GM12878 (cell line): ENCODE results near the gene TTC23. TPM values are rescaled to one million over a fixed set of nuclear protein-coding genes. Genes with fewer than 3 reads are reported as not detected.
A peak's percentile ranks its signal among the peaks of the same experiment; 100 is the strongest.

Source experiments
- BRCA1 ChIP-seq: IDR thresholded peaks from 2 replicates; pipeline ENCODE4 v1.6.1; 2011; ENCODE audit warnings: low read depth, low read length, improper control_type of control experiment
- ELK1 ChIP-seq: IDR thresholded peaks from 2 replicates; pipeline ENCODE4 v1.6.1; 2012; ENCODE audit warnings: low read depth, low read length, improper control_type of control experiment
- GATAD2B ChIP-seq: fragments of 450-650 bp; conservative IDR thresholded peaks from 2 replicates; pipeline ENCODE4 v1.6.1; 2017; ENCODE audit warnings: low read depth, mild to moderate bottlenecking, moderate library complexity
- HDAC6 ChIP-seq: fragments of 200-600 bp; sonication (generic); IDR thresholded peaks from one replicate; pipeline ENCODE4 v1.8.0; 2017; ENCODE audit warnings: antibody characterized with exemption; ENCODE audit not compliant: unreplicated experiment
- IKZF1 ChIP-seq: fragments of 450-650 bp; conservative IDR thresholded peaks from 2 replicates; pipeline ENCODE4 v1.6.1; 2017; ENCODE audit warnings: antibody characterized with exemption, mild to moderate bottlenecking
- MEF2B ChIP-seq: fragments of 450-650 bp; IDR thresholded peaks from 2 replicates; pipeline ENCODE4 v1.6.1; 2018; ENCODE audit warnings: mild to moderate bottlenecking, moderate library complexity; ENCODE audit not compliant: partially characterized antibody, poor library complexity, severe bottlenecking
- NFXL1 ChIP-seq: fragments of 450-650 bp; IDR thresholded peaks from 2 replicates; pipeline ENCODE4 v1.6.1; 2017; ENCODE audit warnings: antibody characterized with exemption, mild to moderate bottlenecking, borderline replicate concordance
- POLR2A ChIP-seq: IDR thresholded peaks from 2 replicates; pipeline ENCODE4 v1.6.1; 2011; ENCODE audit warnings: low read depth, mild to moderate bottlenecking, low read length
- POU2F2 ChIP-seq: IDR thresholded peaks from 3 replicates; pipeline ENCODE4 v1.6.1; 2011; ENCODE audit warnings: low read depth, mild to moderate bottlenecking, low read length, borderline replicate concordance
- RBBP5 ChIP-seq: fragments of 200-600 bp; sonication (generic); conservative IDR thresholded peaks from 2 replicates; pipeline ENCODE4 v1.6.1; 2016
- SMARCA5 ChIP-seq: fragments of 450-650 bp; IDR thresholded peaks from 2 replicates; pipeline ENCODE4 v1.6.1; 2017; ENCODE audit warnings: mild to moderate bottlenecking
- SMC3 ChIP-seq: IDR thresholded peaks from 2 replicates; pipeline ENCODE4 v1.6.1; 2011; ENCODE audit warnings: low read length, improper control_type of control experiment, borderline replicate concordance
- SP1 ChIP-seq: IDR thresholded peaks from one replicate; pipeline ENCODE4 v1.6.1; 2011; ENCODE audit warnings: low read depth, low read length
- SRF ChIP-seq, 2 experiments: IDR thresholded peaks; 2 replicates each; pipeline ENCODE4 v1.6.1; 2011; ENCODE audit warnings: low read depth in 2 of 2, low read length in 2 of 2, mild to moderate bottlenecking in 1 of 2, moderate library complexity in 1 of 2
- TAF1 ChIP-seq: IDR thresholded peaks from 2 replicates; pipeline ENCODE4 v1.6.1; 2011; ENCODE audit warnings: mild to moderate bottlenecking, low read depth, low read length, borderline replicate concordance
- TBL1XR1 ChIP-seq: IDR thresholded peaks from 2 replicates; pipeline ENCODE4 v1.6.1; 2012; ENCODE audit warnings: low read depth, low read length, improper control_type of control experiment
- TCF12 ChIP-seq: IDR thresholded peaks from 2 replicates; pipeline ENCODE4 v1.6.1; 2011; ENCODE audit warnings: low read depth, mild to moderate bottlenecking, low read length
- YBX1 ChIP-seq: fragments of 450-650 bp; IDR thresholded peaks from 2 replicates; pipeline ENCODE4 v1.6.1; 2016; ENCODE audit warnings: antibody characterized with exemption
- ZNF24 ChIP-seq: fragments of 450-650 bp; IDR thresholded peaks from 2 replicates; pipeline ENCODE4 v1.6.1; 2017; ENCODE audit warnings: antibody characterized with exemption, mild to moderate bottlenecking
- polyA plus RNA-seq, 11 experiments: library from polyadenylated mRNA; depleted of rRNA in 4 of 11; unstranded in 6 of 11; stranded (reverse) in 5 of 11; fragments of >200 nt; fragmentation: Nextera tagmentation in 4 of 11; fragmentation: Illumina TruSeq in 1 of 11; extraction: Ambion mirVana in 4 of 11; extraction: Trizol in 1 of 11; gene quantifications; 1 replicate in 1 of 11; 2 replicates in 10 of 11; pipeline versions ENCODE4 v1.2.1 to v1.2.3, GENCODE V29; 2011 to 2016; ENCODE audit warnings: inconsistent platforms in 2 of 11, missing spikeins in 2 of 11, low read depth in 1 of 11
- total RNA-seq, 4 experiments: library from RNA; depleted of rRNA in 3 of 4; stranded (reverse); fragments of >200 nt in 3 of 4; fragmentation: Illumina TruSeq in 1 of 4; extraction: Trizol in 1 of 4; gene quantifications; 2 replicates each; pipeline versions ENCODE4 v1.2.1 to v1.2.3, GENCODE V29; 2013 to 2021
- TF ChIP-seq, protein P1 (sequence below): IDR thresholded peaks from 2 replicates; pipeline ENCODE4 v1.6.1; 2012; ENCODE audit warnings: improper control_type of control experiment, low read depth, low read length; ENCODE audit not compliant: insufficient replicate concordance
- TF ChIP-seq, protein P2 (sequence below): fragments of 450-650 bp; IDR thresholded peaks from 2 replicates; pipeline ENCODE4 v1.6.1; 2017; ENCODE audit warnings: antibody characterized with exemption, mild to moderate bottlenecking, moderate library complexity

The TTC23 gene
- total and polyA plus RNA-seq, 10 of the 15 experiments (the other 5 are each of a cell fraction or from before 2014, with no cell fraction given): 1.2 to 9.0 (median 6.5) TPM

DNA sequence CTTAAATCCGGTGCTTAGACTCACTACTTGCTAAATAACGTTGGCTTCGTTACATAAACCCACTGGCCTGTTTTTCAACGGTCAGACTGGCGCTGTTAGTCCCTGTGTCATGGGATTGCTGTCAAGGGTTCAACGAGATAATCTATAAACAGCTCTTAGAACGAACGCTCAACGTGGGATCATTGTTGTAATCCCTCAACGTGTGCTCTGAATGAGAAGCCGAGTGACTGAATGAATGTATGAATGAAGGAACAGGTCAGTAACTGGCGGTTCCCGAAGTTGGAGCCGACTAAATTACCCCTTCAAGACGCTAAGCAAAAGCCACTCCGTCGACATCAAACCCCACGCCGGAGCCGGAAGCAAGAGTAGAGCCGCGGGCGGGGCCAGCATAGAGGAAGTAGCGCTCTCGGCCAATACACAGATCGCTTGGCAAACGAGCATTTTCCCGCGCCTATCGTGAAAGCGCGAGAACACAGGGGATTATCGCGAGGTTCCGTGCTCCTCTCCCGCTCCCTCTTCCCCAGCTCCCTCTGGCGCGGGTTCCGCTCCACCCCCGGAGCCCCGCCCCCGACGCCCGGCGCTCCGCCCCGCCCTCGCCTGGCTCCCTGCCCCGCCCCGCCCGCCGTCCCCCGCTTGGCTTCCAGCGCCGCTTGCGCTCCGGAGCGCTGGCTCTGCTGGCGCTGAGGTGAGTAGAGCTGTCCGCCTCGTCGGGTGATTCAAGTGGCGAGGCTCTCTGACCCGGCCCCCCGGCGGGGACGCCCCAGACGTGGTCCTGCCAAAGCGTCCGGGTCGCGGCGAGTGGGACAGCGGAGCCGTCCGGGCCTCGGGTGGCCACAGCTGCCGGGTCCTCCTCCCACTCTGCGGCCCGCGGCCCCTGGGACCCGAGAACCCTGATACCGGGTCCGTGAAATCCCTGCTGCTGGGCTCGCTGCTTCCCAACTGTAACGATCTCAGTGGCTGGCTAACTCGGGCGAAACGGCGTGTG is 1.8 kb upstream of the TTC23 start, which contains the start of gene LRRC28 (continued):
- TF ChIP-seq, protein P1, sequence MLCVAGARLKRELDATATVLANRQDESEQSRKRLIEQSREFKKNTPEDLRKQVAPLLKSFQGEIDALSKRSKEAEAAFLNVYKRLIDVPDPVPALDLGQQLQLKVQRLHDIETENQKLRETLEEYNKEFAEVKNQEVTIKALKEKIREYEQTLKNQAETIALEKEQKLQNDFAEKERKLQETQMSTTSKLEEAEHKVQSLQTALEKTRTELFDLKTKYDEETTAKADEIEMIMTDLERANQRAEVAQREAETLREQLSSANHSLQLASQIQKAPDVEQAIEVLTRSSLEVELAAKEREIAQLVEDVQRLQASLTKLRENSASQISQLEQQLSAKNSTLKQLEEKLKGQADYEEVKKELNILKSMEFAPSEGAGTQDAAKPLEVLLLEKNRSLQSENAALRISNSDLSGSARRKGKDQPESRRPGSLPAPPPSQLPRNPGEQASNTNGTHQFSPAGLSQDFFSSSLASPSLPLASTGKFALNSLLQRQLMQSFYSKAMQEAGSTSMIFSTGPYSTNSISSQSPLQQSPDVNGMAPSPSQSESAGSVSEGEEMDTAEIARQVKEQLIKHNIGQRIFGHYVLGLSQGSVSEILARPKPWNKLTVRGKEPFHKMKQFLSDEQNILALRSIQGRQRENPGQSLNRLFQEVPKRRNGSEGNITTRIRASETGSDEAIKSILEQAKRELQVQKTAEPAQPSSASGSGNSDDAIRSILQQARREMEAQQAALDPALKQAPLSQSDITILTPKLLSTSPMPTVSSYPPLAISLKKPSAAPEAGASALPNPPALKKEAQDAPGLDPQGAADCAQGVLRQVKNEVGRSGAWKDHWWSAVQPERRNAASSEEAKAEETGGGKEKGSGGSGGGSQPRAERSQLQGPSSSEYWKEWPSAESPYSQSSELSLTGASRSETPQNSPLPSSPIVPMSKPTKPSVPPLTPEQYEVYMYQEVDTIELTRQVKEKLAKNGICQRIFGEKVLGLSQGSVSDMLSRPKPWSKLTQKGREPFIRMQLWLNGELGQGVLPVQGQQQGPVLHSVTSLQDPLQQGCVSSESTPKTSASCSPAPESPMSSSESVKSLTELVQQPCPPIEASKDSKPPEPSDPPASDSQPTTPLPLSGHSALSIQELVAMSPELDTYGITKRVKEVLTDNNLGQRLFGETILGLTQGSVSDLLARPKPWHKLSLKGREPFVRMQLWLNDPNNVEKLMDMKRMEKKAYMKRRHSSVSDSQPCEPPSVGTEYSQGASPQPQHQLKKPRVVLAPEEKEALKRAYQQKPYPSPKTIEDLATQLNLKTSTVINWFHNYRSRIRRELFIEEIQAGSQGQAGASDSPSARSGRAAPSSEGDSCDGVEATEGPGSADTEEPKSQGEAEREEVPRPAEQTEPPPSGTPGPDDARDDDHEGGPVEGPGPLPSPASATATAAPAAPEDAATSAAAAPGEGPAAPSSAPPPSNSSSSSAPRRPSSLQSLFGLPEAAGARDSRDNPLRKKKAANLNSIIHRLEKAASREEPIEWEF: no peak
- TF ChIP-seq NFXL1: no peak
- TF ChIP-seq SRF (IDR thresholded peaks at IDR 0.05; ENCODE audit: low read depth in 2 of 2, low read length in 2 of 2): no peak
- peak; percentile 96 for TF ChIP-seq BRCA1
- TF ChIP-seq POLR2A: peak; percentile 88
- TF ChIP-seq RBBP5: no peak
- TF ChIP-seq, protein P2, sequence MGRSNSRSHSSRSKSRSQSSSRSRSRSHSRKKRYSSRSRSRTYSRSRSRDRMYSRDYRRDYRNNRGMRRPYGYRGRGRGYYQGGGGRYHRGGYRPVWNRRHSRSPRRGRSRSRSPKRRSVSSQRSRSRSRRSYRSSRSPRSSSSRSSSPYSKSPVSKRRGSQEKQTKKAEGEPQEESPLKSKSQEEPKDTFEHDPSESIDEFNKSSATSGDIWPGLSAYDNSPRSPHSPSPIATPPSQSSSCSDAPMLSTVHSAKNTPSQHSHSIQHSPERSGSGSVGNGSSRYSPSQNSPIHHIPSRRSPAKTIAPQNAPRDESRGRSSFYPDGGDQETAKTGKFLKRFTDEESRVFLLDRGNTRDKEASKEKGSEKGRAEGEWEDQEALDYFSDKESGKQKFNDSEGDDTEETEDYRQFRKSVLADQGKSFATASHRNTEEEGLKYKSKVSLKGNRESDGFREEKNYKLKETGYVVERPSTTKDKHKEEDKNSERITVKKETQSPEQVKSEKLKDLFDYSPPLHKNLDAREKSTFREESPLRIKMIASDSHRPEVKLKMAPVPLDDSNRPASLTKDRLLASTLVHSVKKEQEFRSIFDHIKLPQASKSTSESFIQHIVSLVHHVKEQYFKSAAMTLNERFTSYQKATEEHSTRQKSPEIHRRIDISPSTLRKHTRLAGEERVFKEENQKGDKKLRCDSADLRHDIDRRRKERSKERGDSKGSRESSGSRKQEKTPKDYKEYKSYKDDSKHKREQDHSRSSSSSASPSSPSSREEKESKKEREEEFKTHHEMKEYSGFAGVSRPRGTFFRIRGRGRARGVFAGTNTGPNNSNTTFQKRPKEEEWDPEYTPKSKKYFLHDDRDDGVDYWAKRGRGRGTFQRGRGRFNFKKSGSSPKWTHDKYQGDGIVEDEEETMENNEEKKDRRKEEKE: no peak
- TF ChIP-seq SMARCA5: peak; percentile 47; the same call in 1 of the 2 replicates
- TF ChIP-seq HDAC6: no peak
- peak; percentile 94 for TF ChIP-seq TAF1
- TF ChIP-seq ELK1: no peak; the same call in 1 of the 2 replicates
- TF ChIP-seq YBX1: no peak
- no peak for TF ChIP-seq ZNF24
- no peak; the same call in 1 of the 2 replicates for TF ChIP-seq GATAD2B
- peak; percentile 18 for TF ChIP-seq MEF2B
- peak; percentile 42; the same call in 1 of the 2 replicates for TF ChIP-seq TCF12
- peak; percentile 67; the same call in 2 of the 3 replicates for TF ChIP-seq POU2F2
- TF ChIP-seq SP1: peak; percentile 90
- no peak for TF ChIP-seq SMC3
- peak; percentile 82 for TF ChIP-seq IKZF1
- TF ChIP-seq TBL1XR1: no peak
